Measurements from ENCODE around the gene ADCY2.

ADCY2 gene

GRCh38 chr5:7877851-7878250, 481.9 kb downstream of the ADCY2 start:
- no peak for TF ChIP-seq CTCF (IDR thresholded peaks at IDR 0.05)

- TF ChIP-seq CTCF (IDR thresholded peaks at IDR 0.05), result no peak
Observed at GRCh38 chr5:7878381-7878873, 482.5 kb downstream of the ADCY2 start.

Measured in LNCAP (cell line).